ENCODE results near the gene PERM1. TPM values are rescaled to one million over a fixed set of nuclear protein-coding genes. Genes with fewer than 3 reads are reported as not detected.

Gene PERM1
- total RNA-seq, 4 donors from 2014 or later: 0.11 to 0.50 (median 0.30) TPM

GRCh38 chr1:955474-955873 is 26.4 kb downstream of the PERM1 start:
- intact Hi-C loops (cut with DNase I): no loop called here
- H3K27ac ChIP-seq (replicated peaks in 1 of 4): no peak overlapping the region
- WGBS: 71% methylated on average over 6 of the region's 6 CpGs
- H3K9me3 ChIP-seq: no peaks in the 10 kb centered on the region
- TF ChIP-seq CTCF (IDR thresholded peaks at IDR 0.05): no peak
- TF ChIP-seq EP300 (IDR thresholded peaks at IDR 0.05): no peak
- TF ChIP-seq POLR2A (IDR thresholded peaks at IDR 0.05; ENCODE audit: low read depth): no peak
- TF ChIP-seq POLR2AphosphoS5 (IDR thresholded peaks at IDR 0.05): no peak
- peaks cover 58 to 68% (median 67%) of the 10 kb centered on the region in 4 donors for H3K36me3 ChIP-seq
- no peak for DNase-seq (ENCODE audit: extremely low spot score)
- no peaks in the 10 kb centered on the region for H3K27me3 ChIP-seq
- peaks cover 25 to 45% (median 35%) of the 10 kb centered on the region in 4 donors for H3K4me1 ChIP-seq
- no peak overlapping the region for H3K4me3 ChIP-seq

- no peaks in the 10 kb centered on the region for H3K9me3 ChIP-seq
- no peaks in the 10 kb centered on the region for H3K27me3 ChIP-seq
- H3K27ac ChIP-seq (replicated peaks in 1 of 4): no peak overlapping the region
- no peak for TF ChIP-seq POLR2AphosphoS5 (IDR thresholded peaks at IDR 0.05)
- TF ChIP-seq POLR2A (IDR thresholded peaks at IDR 0.05; ENCODE audit: low read depth): no peak
- no peak for TF ChIP-seq CTCF (IDR thresholded peaks at IDR 0.05)
- TF ChIP-seq EP300 (IDR thresholded peaks at IDR 0.05): no peak
- 84% methylated on average over 13 of the region's 13 CpGs for WGBS
- H3K36me3 ChIP-seq: peaks cover 58 to 74% (median 72%) of the 10 kb centered on the region in 4 donors
- intact Hi-C loops (cut with DNase I): no loop called here
- no peak overlapping the region for H3K4me3 ChIP-seq
- DNase-seq (ENCODE audit: extremely low spot score): no peak
- H3K4me1 ChIP-seq: peaks cover 23 to 41% (median 30%) of the 10 kb centered on the region in 4 donors
Observed at GRCh38 chr1:954927-955326, 27.0 kb downstream of the PERM1 start.

- intact Hi-C loops (cut with DNase I): no loop called here
- 85% methylated on average over 21 of the region's 32 CpGs for WGBS
- H3K36me3 ChIP-seq: peaks cover 60 to 86% (median 84%) of the 10 kb centered on the region in 4 donors
- no peak for TF ChIP-seq CTCF (IDR thresholded peaks at IDR 0.05)
- H3K9me3 ChIP-seq: no peaks in the 10 kb centered on the region
- no peaks in the 10 kb centered on the region for H3K27me3 ChIP-seq
- no peak for DNase-seq (ENCODE audit: extremely low spot score)
- H3K27ac ChIP-seq (replicated peaks in 1 of 4): no peak overlapping the region
- no peak overlapping the region for H3K4me3 ChIP-seq
- H3K4me1 ChIP-seq: peaks cover 16 to 33% (median 23%) of the 10 kb centered on the region in 4 donors
Observed at GRCh38 chr1:953524-954320, 28.2 kb downstream of the PERM1 start.

- no peak for TF ChIP-seq EP300 (IDR thresholded peaks at IDR 0.05)
- no peak for TF ChIP-seq CTCF (IDR thresholded peaks at IDR 0.05)
- no peak for TF ChIP-seq POLR2AphosphoS5 (IDR thresholded peaks at IDR 0.05)
- no peak for TF ChIP-seq POLR2A (IDR thresholded peaks at IDR 0.05; ENCODE audit: low read depth)
- Histone ChIP-seq H3K9me3 (no peaks in the 10 kb centered on the region), H3K4me3 (no peak overlapping the region), H3K27ac (replicated peaks in 1 of 4) (no peak overlapping the region), H3K27me3 (no peaks in the 10 kb centered on the region), H3K36me3 (peaks cover 71 to 97% (median 95%) of the 10 kb centered on the region in 4 donors), H3K4me1 (peaks cover 7 to 21% (median 12%) of the 10 kb centered on the region in 4 donors)
- 89% methylated on average over 5 of the region's 7 CpGs for WGBS
- intact Hi-C loops (cut with DNase I): no loop called here
- DNase-seq (ENCODE audit: extremely low spot score): no peak
Observed at GRCh38 chr1:952603-953002, 29.3 kb downstream of the PERM1 start.

All from esophagus muscularis mucosa (tissue), 4 donors.